ENCODE measurements around the gene IFIT1B. TPM values are rescaled to one million over a fixed set of nuclear protein-coding genes. Genes with fewer than 3 reads are reported as not detected.
"Not testable (repeated sequence)": the region's sequence is repeated elsewhere in the genome, so short reads cannot be mapped to it uniquely, and the experiment has no call there.

IFIT1B gene
- total RNA-seq, 1 donor: under 0.01 TPM

GRCh38 chr10:89407792-89408191 is 29.9 kb downstream of the IFIT1B start:
- DNase-seq (ENCODE audit: low read depth in 2 of 3, low spot score in 2 of 3): not testable (repeated sequence)

GRCh38 chr10:89409282-89409681 is 31.4 kb downstream of the IFIT1B start:
- not testable (repeated sequence) for DNase-seq (ENCODE audit: low read depth in 2 of 3, low spot score in 2 of 3)

GRCh38 chr10:89410551-89410950 is 32.7 kb downstream of the IFIT1B start:
- DNase-seq (ENCODE audit: low read depth in 2 of 3, low spot score in 2 of 3): not testable (repeated sequence)

GRCh38 chr10:89411135-89411534 is 33.3 kb downstream of the IFIT1B start:
- not testable (repeated sequence) for DNase-seq (ENCODE audit: low read depth in 2 of 3, low spot score in 2 of 3)

- peak in 1 of 3 donors; percentile 45 for DNase-seq (ENCODE audit: low read depth in 2 of 3, low spot score in 2 of 3)
Measured at GRCh38 chr10:89412276-89412675, 34.4 kb downstream of the IFIT1B start.

GRCh38 chr10:89413398-89413912 is 35.6 kb downstream of the IFIT1B start:
- DNase-seq (ENCODE audit: low read depth in 2 of 3, low spot score in 2 of 3): no peak

- peak; percentile 69 to 88 (median 85) for DNase-seq (ENCODE audit: low read depth in 2 of 3, low spot score in 2 of 3)
Measured at GRCh38 chr10:89414146-89414878, 36.5 kb downstream of the IFIT1B start, which contains the start of gene IFIT5. TSS of gene IFIT5 (plus strand) at chr10:89414568. CDS start at chr10:89414799, 231 bp downstream.

- peak in 2 of 3 donors; percentile 54 to 70 for DNase-seq (ENCODE audit: low read depth in 2 of 3, low spot score in 2 of 3)
Measured at GRCh38 chr10:89414879-89415821, 37.3 kb downstream of the IFIT1B start.

- DNase-seq (ENCODE audit: low read depth in 2 of 3, low spot score in 2 of 3): no peak
Measured at GRCh38 chr10:89416465-89416864, 38.6 kb downstream of the IFIT1B start.

- peak in 2 of 3 donors; percentile 34 to 63 for DNase-seq (ENCODE audit: low read depth in 2 of 3, low spot score in 2 of 3)
Measured at GRCh38 chr10:89419548-89419947, 41.7 kb downstream of the IFIT1B start.

GRCh38 chr10:89421018-89421476 is 43.2 kb downstream of the IFIT1B start:
- no peak for DNase-seq (ENCODE audit: low read depth in 2 of 3, low spot score in 2 of 3)

GRCh38 chr10:89425000-89425399 is 47.1 kb downstream of the IFIT1B start:
- no peak for DNase-seq (ENCODE audit: low read depth in 2 of 3, low spot score in 2 of 3)

- peak in 2 of 3 donors; percentile 33 to 66 for DNase-seq (ENCODE audit: low read depth in 2 of 3, low spot score in 2 of 3)
Measured at GRCh38 chr10:89426230-89426868, 48.5 kb downstream of the IFIT1B start.

- DNase-seq (ENCODE audit: low read depth in 2 of 3, low spot score in 2 of 3): no peak
Measured at GRCh38 chr10:89427629-89428028, 49.8 kb downstream of the IFIT1B start.

GRCh38 chr10:89428877-89429276 is 51.0 kb downstream of the IFIT1B start:
- no peak for DNase-seq (ENCODE audit: low read depth in 2 of 3, low spot score in 2 of 3)

- DNase-seq (ENCODE audit: low read depth in 2 of 3, low spot score in 2 of 3): no peak
Measured at GRCh38 chr10:89431977-89432376, 54.1 kb downstream of the IFIT1B start.
